SK-N-SH (cell line): ENCODE measurements around the gene TAF1B. TPM values are rescaled to one million over a fixed set of nuclear protein-coding genes. Genes with fewer than 3 reads are reported as not detected.

Source experiments
- CTCF ChIA-PET: fragments of 300-600, 350-600 bp; formaldehyde crosslinking; extraction: SDS; loops from one replicate; lab custom pipeline; 2021; lab: Yijun Ruan, JAX
- POLR2A ChIA-PET: fragments of 350-600 bp; sonication (Branson Sonifier 250); formaldehyde crosslinking; extraction: SDS; loops from one replicate; lab custom pipeline; 2020; ENCODE audit warnings: antibody characterized with exemption, inconsistent platforms; lab: Yijun Ruan, JAX
- DNase-seq: peaks from one replicate; pipeline ENCODE4 v3.0.0; 2012
- H2AFZ ChIP-seq: fragments of 200-600 bp; sonication (generic); 2 replicates; pipeline ENCODE4 v1.8.1; 2016; ENCODE audit warnings: antibody characterized with exemption, mild to moderate bottlenecking, low read depth
- H3F3A ChIP-seq: fragments of 200-600 bp; sonication (generic); replicated peaks from 2 replicates; pipeline ENCODE3; 2016; ENCODE audit warnings: antibody characterized with exemption, mild to moderate bottlenecking; ENCODE audit not compliant: insufficient read depth
- H3K27ac ChIP-seq, 2 experiments: fragments of 200-500 bp in 1 of 2; fragments of 200-600 bp in 1 of 2; sonication (Bioruptor generic) in 1 of 2; sonication (generic), shearing (Covaris generic) in 1 of 2; 2 replicates each; pipeline versions ENCODE4 v1.5.1 to v1.6.1; 2014 to 2016; ENCODE audit warnings: low read depth in 2 of 2, inconsistent platforms in 1 of 2, low read length in 1 of 2, mild to moderate bottlenecking in 1 of 2, mixed read lengths in 1 of 2
- H3K27me3 ChIP-seq: fragments of 200-600 bp; sonication (generic), shearing (Covaris generic); 2 replicates; pipeline ENCODE4 v1.6.1; 2016; ENCODE audit warnings: mixed run types; ENCODE audit not compliant: insufficient read depth
- H3K36me3 ChIP-seq, 2 experiments: fragments of 200-500 bp in 1 of 2; fragments of 200-600 bp in 1 of 2; sonication (Bioruptor generic) in 1 of 2; sonication (generic) in 1 of 2; replicated peaks in 1 of 2; 2 replicates each; pipeline versions ENCODE3 to v1.5.1; 2014 to 2016; ENCODE audit warnings: low read length in 1 of 2, mild to moderate bottlenecking in 1 of 2; ENCODE audit not compliant: insufficient read depth in 2 of 2, control insufficient read depth in 1 of 2
- H3K4me1 ChIP-seq, 2 experiments: fragments of 200-500 bp in 1 of 2; fragments of 200-600 bp in 1 of 2; sonication (Bioruptor generic) in 1 of 2; sonication (generic), shearing (Covaris generic) in 1 of 2; 2 replicates each; pipeline versions ENCODE4 v1.5.1 to v1.6.1; 2014 to 2016; ENCODE audit warnings: low read depth in 1 of 2, low read length in 1 of 2, mixed run types in 1 of 2; ENCODE audit not compliant: insufficient read depth in 2 of 2, control insufficient read depth in 1 of 2
- H3K4me2 ChIP-seq: fragments of 200-600 bp; sonication (generic), shearing (Covaris generic); 2 replicates; pipeline ENCODE4 v1.6.1; 2017; ENCODE audit warnings: mixed run types
- H3K4me3 ChIP-seq, 2 experiments: fragments of 200-500 bp in 1 of 2; fragments of 200-600 bp in 1 of 2; sonication (Bioruptor generic) in 1 of 2; sonication (generic), shearing (Covaris generic) in 1 of 2; 2 replicates each; pipeline versions ENCODE4 v1.5.1 to v1.8.1; 2014 to 2016; ENCODE audit warnings: low read depth in 2 of 2, inconsistent platforms in 1 of 2, low read length in 1 of 2, mild to moderate bottlenecking in 1 of 2, mixed read lengths in 1 of 2, moderate library complexity in 1 of 2
- H3K79me2 ChIP-seq: fragments of 200-600 bp; sonication (generic); 2 replicates; pipeline ENCODE4 v1.8.1; 2017; ENCODE audit warnings: mild to moderate bottlenecking; ENCODE audit not compliant: insufficient read depth
- H3K9ac ChIP-seq: fragments of 200-600 bp; sonication (generic); 2 replicates; pipeline ENCODE4 v1.6.1; 2017; ENCODE audit warnings: mixed run types
- H3K9me2 ChIP-seq: fragments of 200-600 bp; sonication (generic); 2 replicates; pipeline ENCODE4 v1.6.1; 2017; ENCODE audit warnings: mixed run types
- H3K9me3 ChIP-seq: fragments of 200-600 bp; sonication (generic); 2 replicates; pipeline ENCODE4 v1.6.1; 2017; ENCODE audit warnings: mixed run types, mild to moderate bottlenecking, moderate library complexity
- H4K20me1 ChIP-seq: fragments of 200-600 bp; sonication (generic); 2 replicates; pipeline ENCODE4 v1.6.1; 2017; ENCODE audit warnings: mild to moderate bottlenecking, mixed run types; ENCODE audit not compliant: insufficient read depth
- CHD2 ChIP-seq: fragments of 150-350 bp; IDR thresholded peaks from 2 replicates; pipeline ENCODE4 v1.6.1; 2018; ENCODE audit warnings: low read length; ENCODE audit not compliant: partially characterized antibody
- ELF1 ChIP-seq: IDR thresholded peaks from 2 replicates; pipeline ENCODE4 v1.4.0; 2012
- FOSL2 ChIP-seq: IDR thresholded peaks from 2 replicates; pipeline ENCODE4 v1.4.0; 2012; ENCODE audit warnings: low read depth, mild to moderate bottlenecking, moderate library complexity, borderline replicate concordance
- FOXM1 ChIP-seq: IDR thresholded peaks from 2 replicates; pipeline ENCODE4 v1.4.0; 2012; ENCODE audit warnings: low read depth, mild to moderate bottlenecking
- GATA2 ChIP-seq: sonication (generic); formaldehyde crosslinking; IDR thresholded peaks from 2 replicates; pipeline ENCODE4 v1.5.0; 2020; ENCODE audit warnings: mild to moderate bottlenecking, missing genetic modification reagents
- JUND ChIP-seq: IDR thresholded peaks from 2 replicates; pipeline ENCODE4 v1.4.0; 2012
- POLR2AphosphoS5 ChIP-seq: IDR thresholded peaks from 2 replicates; pipeline ENCODE4 v1.6.1; 2012; ENCODE audit warnings: low read depth, low read length
- RXRA ChIP-seq: IDR thresholded peaks from 2 replicates; pipeline ENCODE4 v1.4.0; 2012; ENCODE audit warnings: low read depth, mild to moderate bottlenecking, borderline replicate concordance
- SMC3 ChIP-seq: IDR thresholded peaks from 2 replicates; pipeline ENCODE4 v1.6.1; 2012; ENCODE audit warnings: low read depth, low read length, improper control_type of control experiment
- TAF1 ChIP-seq: IDR thresholded peaks from 2 replicates; pipeline ENCODE4 v1.6.1; 2012; ENCODE audit warnings: low read depth, mild to moderate bottlenecking, low read length, moderate library complexity, borderline replicate concordance
- YY1 ChIP-seq: IDR thresholded peaks from 2 replicates; pipeline ENCODE4 v1.4.0; 2012; ENCODE audit warnings: low read depth, mild to moderate bottlenecking
- WGBS: methylation state at CpG from one replicate; pipeline ENCODE4 v1.1.6; 2017; ENCODE audit warnings: low lambda C conversion rate; 5-methylcytosine and 5-hydroxymethylcytosine counted together
- polyA plus RNA-seq, 3 experiments: library from polyadenylated mRNA; depleted of rRNA; stranded (reverse); fragments of >200 nt; gene quantifications; 2 replicates each; pipeline ENCODE4 v1.2.3, GENCODE V29; 2012
- TF ChIP-seq, protein P1 (sequence below): IDR thresholded peaks from 2 replicates; pipeline ENCODE4 v1.4.0; 2012; ENCODE audit warnings: low read depth, borderline replicate concordance
- TF ChIP-seq, protein P2 (sequence below): IDR thresholded peaks from 2 replicates; pipeline ENCODE4 v1.6.1; 2012; ENCODE audit warnings: mild to moderate bottlenecking, low read depth, low read length, moderate library complexity
- TF ChIP-seq, protein P3 (sequence below): IDR thresholded peaks from 2 replicates; pipeline ENCODE4 v1.4.0; 2012; ENCODE audit warnings: low read depth

TAF1B gene
- polyA plus RNA-seq, 1 of the 3 experiments (the other 2 are of a cell fraction) = 7.8 TPM

DNA sequence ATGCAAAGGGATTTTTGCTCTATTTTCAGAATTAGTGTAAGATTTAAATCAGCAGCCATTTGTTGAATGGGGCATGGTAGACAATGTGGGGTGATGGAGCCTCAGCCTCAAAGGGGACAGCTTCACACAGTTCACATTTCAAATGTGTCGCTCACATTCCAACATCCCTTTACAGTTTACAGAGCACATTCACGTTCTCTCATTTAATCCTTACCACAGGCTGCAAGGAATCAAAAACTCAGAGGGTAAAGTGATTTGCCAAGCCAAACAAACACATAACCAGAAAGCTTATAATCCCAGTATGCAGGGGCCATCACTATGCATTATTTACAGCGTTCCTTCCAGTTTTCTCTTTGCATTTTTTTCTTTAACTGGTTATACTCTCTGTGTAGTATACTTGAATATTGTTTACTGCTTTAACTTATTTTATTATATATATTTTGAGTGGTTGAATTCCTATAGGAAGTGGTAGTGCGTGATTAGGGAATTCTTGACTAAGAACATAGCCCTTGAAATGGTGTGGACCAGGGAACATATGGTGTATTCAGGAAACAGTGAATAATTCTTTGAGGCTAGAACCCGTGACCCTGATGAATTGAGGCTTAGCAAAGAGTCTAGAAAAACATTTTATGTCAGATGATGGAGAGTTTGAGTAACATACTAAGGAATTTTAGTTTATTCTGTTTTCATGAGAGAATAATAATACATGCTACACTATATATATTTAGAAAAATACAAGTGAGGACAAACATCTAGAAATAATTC lies 18.1 kb upstream of the TAF1B start:
- ChIA-PET CTCF (interaction anchor here (1.2 to 2.4 kb wide), 3 partner anchors 11 to 23 kb away, joined by 3 to 28 read pairs (median 4); no protein-coding TSS in a partner anchor), POLR2A (no interaction called here)
- Histone ChIP-seq H3K9me2 (no peaks in the 10 kb centered on the region), H3K36me3 (no peaks in the 10 kb centered on the region), H3F3A (no peaks in the 10 kb centered on the region), H3K27me3 (no peaks in the 10 kb centered on the region), H3K27ac (no peak overlapping the region), H3K9me3 (no peaks in the 10 kb centered on the region), H3K4me2 (no peak overlapping the region), H3K79me2 (no peaks in the 10 kb centered on the region), H3K9ac (no peak overlapping the region), H2AFZ (no peak overlapping the region)
- 88% methylated on average over 5 of the region's 5 CpGs for WGBS
- TF ChIP-seq GATA2 (CRISPR knock-in tag) (no peak), ELF1 (no peak), TAF1 (no peak), SMC3 (no peak), FOSL2 (no peak), POLR2AphosphoS5 (no peak), YY1 (no peak), JUND (no peak), CHD2 (no peak), RXRA (no peak), FOXM1 (no peak)
- TF ChIP-seq, protein P1, sequence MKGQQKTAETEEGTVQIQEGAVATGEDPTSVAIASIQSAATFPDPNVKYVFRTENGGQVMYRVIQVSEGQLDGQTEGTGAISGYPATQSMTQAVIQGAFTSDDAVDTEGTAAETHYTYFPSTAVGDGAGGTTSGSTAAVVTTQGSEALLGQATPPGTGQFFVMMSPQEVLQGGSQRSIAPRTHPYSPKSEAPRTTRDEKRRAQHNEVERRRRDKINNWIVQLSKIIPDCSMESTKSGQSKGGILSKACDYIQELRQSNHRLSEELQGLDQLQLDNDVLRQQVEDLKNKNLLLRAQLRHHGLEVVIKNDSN = no peak
- TF ChIP-seq, protein P2, sequence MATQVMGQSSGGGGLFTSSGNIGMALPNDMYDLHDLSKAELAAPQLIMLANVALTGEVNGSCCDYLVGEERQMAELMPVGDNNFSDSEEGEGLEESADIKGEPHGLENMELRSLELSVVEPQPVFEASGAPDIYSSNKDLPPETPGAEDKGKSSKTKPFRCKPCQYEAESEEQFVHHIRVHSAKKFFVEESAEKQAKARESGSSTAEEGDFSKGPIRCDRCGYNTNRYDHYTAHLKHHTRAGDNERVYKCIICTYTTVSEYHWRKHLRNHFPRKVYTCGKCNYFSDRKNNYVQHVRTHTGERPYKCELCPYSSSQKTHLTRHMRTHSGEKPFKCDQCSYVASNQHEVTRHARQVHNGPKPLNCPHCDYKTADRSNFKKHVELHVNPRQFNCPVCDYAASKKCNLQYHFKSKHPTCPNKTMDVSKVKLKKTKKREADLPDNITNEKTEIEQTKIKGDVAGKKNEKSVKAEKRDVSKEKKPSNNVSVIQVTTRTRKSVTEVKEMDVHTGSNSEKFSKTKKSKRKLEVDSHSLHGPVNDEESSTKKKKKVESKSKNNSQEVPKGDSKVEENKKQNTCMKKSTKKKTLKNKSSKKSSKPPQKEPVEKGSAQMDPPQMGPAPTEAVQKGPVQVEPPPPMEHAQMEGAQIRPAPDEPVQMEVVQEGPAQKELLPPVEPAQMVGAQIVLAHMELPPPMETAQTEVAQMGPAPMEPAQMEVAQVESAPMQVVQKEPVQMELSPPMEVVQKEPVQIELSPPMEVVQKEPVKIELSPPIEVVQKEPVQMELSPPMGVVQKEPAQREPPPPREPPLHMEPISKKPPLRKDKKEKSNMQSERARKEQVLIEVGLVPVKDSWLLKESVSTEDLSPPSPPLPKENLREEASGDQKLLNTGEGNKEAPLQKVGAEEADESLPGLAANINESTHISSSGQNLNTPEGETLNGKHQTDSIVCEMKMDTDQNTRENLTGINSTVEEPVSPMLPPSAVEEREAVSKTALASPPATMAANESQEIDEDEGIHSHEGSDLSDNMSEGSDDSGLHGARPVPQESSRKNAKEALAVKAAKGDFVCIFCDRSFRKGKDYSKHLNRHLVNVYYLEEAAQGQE = no peak
- TF ChIP-seq, protein P3, sequence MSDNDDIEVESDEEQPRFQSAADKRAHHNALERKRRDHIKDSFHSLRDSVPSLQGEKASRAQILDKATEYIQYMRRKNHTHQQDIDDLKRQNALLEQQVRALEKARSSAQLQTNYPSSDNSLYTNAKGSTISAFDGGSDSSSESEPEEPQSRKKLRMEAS = no peak
- TF ChIP-seq, all 33 proteins: peak for 0
- Histone ChIP-seq H4K20me1 (no peaks in the 10 kb centered on the region), H3K4me1 (peaks cover 0 to 2% of the 10 kb centered on the region in 2 experiments; a peak in 1 of 4 replicates), H3K4me3 (no peak overlapping the region)
- no peak for DNase-seq
